B cell (primary cell): ENCODE measurements around the gene SLC5A12. TPM values are rescaled to one million over a fixed set of nuclear protein-coding genes. Genes with fewer than 3 reads are reported as not detected.

ENCODE experiments used
- ATAC-seq: fragments of 200-7000 bp; cut with Tn5 transposase; one replicate; pipeline ENCODE4 v1.10.0; 2021; ENCODE audit warnings: low read depth, mild to moderate bottlenecking, moderate number of reproducible peaks, moderate library complexity
- CTCF ChIA-PET: fragments of 350-600 bp; sonication (Branson Sonifier 250); formaldehyde crosslinking; loops from one replicate; lab custom pipeline; 2021; ENCODE audit warnings: antibody characterized with exemption, inconsistent platforms; lab: Charles Lee
- POLR2A ChIA-PET: fragments of 350-600 bp; sonication (Branson Sonifier 250); formaldehyde crosslinking; loops from one replicate; lab custom pipeline; 2021; ENCODE audit warnings: antibody characterized with exemption; lab: Charles Lee
- DNase-seq: peaks from one replicate; pipeline ENCODE4 v3.0.0; 2013
- H2AFZ ChIP-seq: 2 replicates; pipeline ENCODE4 v1.6.1; 2012; ENCODE audit warnings: mild to moderate bottlenecking, low read depth, low read length; ENCODE audit not compliant: insufficient read depth, poor library complexity, severe bottlenecking
- H3K27ac ChIP-seq, 2 donors: 1 replicate in 1 of 2; 2 replicates in 1 of 2; pipeline ENCODE4 v1.5.1; 2012 to 2013; ENCODE audit warnings: low read length in 2 of 2, mild to moderate bottlenecking in 2 of 2, moderate library complexity in 1 of 2
- H3K27me3 ChIP-seq, 4 experiments: fragments of 200-600 bp in 1 of 4; sonication (generic) in 1 of 4; replicated peaks in 1 of 4; 1 replicate in 2 of 4; 2 replicates in 2 of 4; pipeline versions ENCODE4 v1.6.1 to v1.7.0; 2013 to 2016; ENCODE audit warnings: low read length in 3 of 4, mild to moderate bottlenecking in 2 of 4, mixed read lengths in 1 of 4, moderate library complexity in 1 of 4; ENCODE audit not compliant: insufficient read depth in 4 of 4, control insufficient read depth in 3 of 4; ENCODE audit errors: control extremely low read depth in 1 of 4
- H3K36me3 ChIP-seq, 2 experiments: replicated peaks in 1 of 2; 1 replicate in 1 of 2; 2 replicates in 1 of 2; pipeline versions ENCODE4 v1.6.1 to v1.7.1; 2013; ENCODE audit warnings: low read length in 1 of 2; ENCODE audit not compliant: insufficient read depth in 2 of 2, control insufficient read depth in 1 of 2; ENCODE audit errors: control extremely low read depth in 1 of 2, extremely low read depth in 1 of 2
- H3K4me1 ChIP-seq, 2 donors: fragments of 200-600 bp in 1 of 2; sonication (generic) in 1 of 2; 1 replicate in 1 of 2; 2 replicates in 1 of 2; pipeline versions ENCODE4 v1.5.1 to v1.6.1; 2013 to 2017; ENCODE audit warnings: low read length in 2 of 2; ENCODE audit not compliant: control insufficient read depth in 2 of 2, insufficient read depth in 2 of 2
- H3K4me2 ChIP-seq: replicated peaks from 2 replicates; pipeline ENCODE3; 2012; ENCODE audit warnings: mild to moderate bottlenecking, low read depth, low read length; ENCODE audit not compliant: poor library complexity, severe bottlenecking
- H3K4me3 ChIP-seq, 5 experiments: fragments of 200-600 bp in 1 of 5; sonication (generic) in 1 of 5; 1 replicate in 3 of 5; 2 replicates in 2 of 5; pipeline versions ENCODE4 v1.5.1 to v1.7.0; 2011 to 2016; ENCODE audit warnings: low read length in 4 of 5, mild to moderate bottlenecking in 4 of 5, low read depth in 2 of 5, control low read depth in 1 of 5, moderate library complexity in 1 of 5; ENCODE audit not compliant: insufficient read depth in 1 of 5; ENCODE audit errors: control extremely low read depth in 1 of 5, extremely low read depth in 1 of 5
- H3K79me2 ChIP-seq: fragments of 200-600 bp; sonication (generic); one replicate; pipeline ENCODE4 v1.6.0; 2016; ENCODE audit warnings: low read length; ENCODE audit not compliant: control insufficient read depth, insufficient read depth
- H3K9ac ChIP-seq: fragments of 200-600 bp; sonication (generic); 2 replicates; pipeline ENCODE4 v1.6.1; 2017; ENCODE audit warnings: mild to moderate bottlenecking, low read length, moderate library complexity
- H3K9me3 ChIP-seq, 3 donors: one replicate each; pipeline versions ENCODE4 v1.6.1 to v1.7.1; 2013; ENCODE audit warnings: low read length in 2 of 3; ENCODE audit not compliant: control insufficient read depth in 2 of 3, insufficient read depth in 1 of 3; ENCODE audit errors: control extremely low read depth in 1 of 3
- H4K20me1 ChIP-seq: 2 replicates; pipeline ENCODE4 v1.6.0; 2012; ENCODE audit warnings: mild to moderate bottlenecking, low read length; ENCODE audit not compliant: insufficient read depth, control insufficient read depth, poor library complexity, severe bottlenecking
- H3K27ac Mint-ChIP-seq: one replicate; pipeline ENCODE4 v1.8.0; 2021; ENCODE audit warnings: mixed read lengths
- H3K27me3 Mint-ChIP-seq: one replicate; pipeline ENCODE4 v1.8.0; 2021; ENCODE audit warnings: mixed read lengths
- H3K4me1 Mint-ChIP-seq: one replicate; pipeline ENCODE4 v1.8.0; 2021; ENCODE audit warnings: mixed read lengths
- H3K4me3 Mint-ChIP-seq: one replicate; pipeline ENCODE4 v1.8.0; 2021; ENCODE audit warnings: mixed read lengths
- H3K9me3 Mint-ChIP-seq: one replicate; pipeline ENCODE4 v1.8.0; 2022; ENCODE audit warnings: mixed read lengths; ENCODE audit not compliant: insufficient read depth
- CTCF ChIP-seq: fragments of 200-600 bp; IDR thresholded peaks from one replicate; pipeline ENCODE4 v1.8.0; 2022; ENCODE audit warnings: antibody characterized with exemption, mild to moderate bottlenecking
- EZH2 ChIP-seq: IDR thresholded peaks from 2 replicates; pipeline ENCODE4 v1.6.1; 2012; ENCODE audit warnings: borderline replicate concordance, low read depth, mild to moderate bottlenecking, moderate library complexity, low read length; ENCODE audit not compliant: insufficient read depth, poor library complexity, severe bottlenecking
- WGBS: methylation state at CpG from one replicate; pipeline ENCODE4 v1.1.5; 2013; ENCODE audit warnings: missing lambda C conversion rate; ENCODE audit not compliant: insufficient coverage; 5-methylcytosine and 5-hydroxymethylcytosine counted together
- intact Hi-C: fragments of 100-400 bp; cut with micrococcal nuclease; formaldehyde crosslinking; loops from one replicate; pipeline ENCODE4 v1.10.0; 2022
- polyA plus RNA-seq: library from polyadenylated mRNA; depleted of rRNA; stranded (reverse); fragments of >200 nt; gene quantifications from 2 replicates; pipeline ENCODE4 v1.2.3, GENCODE V29; 2012
- total RNA-seq, 2 donors: library from RNA; stranded (reverse); fragments of 120-200 nt in 1 of 2; gene quantifications; 1 replicate in 1 of 2; 2 replicates in 1 of 2; pipeline versions ENCODE4 v1.2.3 to v1.2.4, GENCODE V29; 2013 to 2022

The SLC5A12 gene
- total and polyA plus RNA-seq, 2 donors (not counting 1 experiment from before 2014, with no cell fraction given), result not detected

- no peak overlapping the region for H3K4me3 ChIP-seq
- DNase-seq (no peak), ATAC-seq (no peak)
- H3K9me3 ChIP-seq, result no peaks in the 10 kb centered on the region
- intact Hi-C loops, result no loop called here
- WGBS, result no CpG with 5 or more reads among the region's 3 CpGs
- no peaks in the 10 kb centered on the region for H3K9me3 Mint-ChIP-seq
- H3K79me2 ChIP-seq, result no peaks in the 10 kb centered on the region
- CTCF ChIA-PET, result no interaction called here
- H3K9ac ChIP-seq, result no peak overlapping the region
- H3K36me3 ChIP-seq, result no peaks in the 10 kb centered on the region
- H2AFZ ChIP-seq, result no peak overlapping the region
- no peaks in the 10 kb centered on the region for H4K20me1 ChIP-seq
- no peak overlapping the region for H3K4me2 ChIP-seq
- H3K4me1 ChIP-seq, result no peaks in the 10 kb centered on the region
- TF ChIP-seq EZH2, result no peak
- TF ChIP-seq CTCF, result no peak
- H3K4me1 Mint-ChIP-seq, result no peaks in the 10 kb centered on the region
- H3K27me3 Mint-ChIP-seq, result no peaks in the 10 kb centered on the region
- no peaks in the 10 kb centered on the region for H3K27me3 ChIP-seq
- no peak overlapping the region for H3K27ac ChIP-seq
- no peak overlapping the region for H3K4me3 Mint-ChIP-seq
- POLR2A ChIA-PET, result no interaction called here
- H3K27ac Mint-ChIP-seq, result no peak overlapping the region
Observed at GRCh38 chr11:26696330-26696729, 25.5 kb downstream of the SLC5A12 start.

- H3K4me3 ChIP-seq, result no peak overlapping the region
Observed at GRCh38 chr11:26688701-26689100, 33.2 kb downstream of the SLC5A12 start.

More at GRCh38 chr11:26688701-26689100, 33.2 kb downstream of the SLC5A12 start:
- H3K9me3 ChIP-seq, result no peaks in the 10 kb centered on the region
- H3K4me1 ChIP-seq, result no peaks in the 10 kb centered on the region
- intact Hi-C loops, result no loop called here
- no peaks in the 10 kb centered on the region for H3K4me1 Mint-ChIP-seq
- H3K27me3 ChIP-seq, result no peaks in the 10 kb centered on the region
- no peaks in the 10 kb centered on the region for H4K20me1 ChIP-seq
- no peak for ATAC-seq
- no peaks in the 10 kb centered on the region for H3K79me2 ChIP-seq
- TF ChIP-seq CTCF, result no peak
- TF ChIP-seq EZH2, result no peak
- H3K9ac ChIP-seq, result no peak overlapping the region
- H3K27me3 Mint-ChIP-seq, result no peaks in the 10 kb centered on the region
- no peak overlapping the region for H3K27ac Mint-ChIP-seq
- ChIA-PET CTCF (no interaction called here), POLR2A (no interaction called here)
- no peak overlapping the region for H3K27ac ChIP-seq
- no peak for DNase-seq
- H3K36me3 ChIP-seq, result no peaks in the 10 kb centered on the region
- no peak overlapping the region for H3K4me2 ChIP-seq
- no peak overlapping the region for H2AFZ ChIP-seq
- WGBS, result no CpG with 5 or more reads among the region's 4 CpGs
- no peaks in the 10 kb centered on the region for H3K9me3 Mint-ChIP-seq
- no peak overlapping the region for H3K4me3 Mint-ChIP-seq
